NCI-H2196 (cell line): Measurements from ENCODE around the gene CAMTA1.

ENCODE experiments used
- DNase-seq: peaks from one replicate; lab custom pipeline; 2025; ENCODE audit not compliant: unreplicated experiment; lab: John Stamatoyannopoulos, UW

Gene CAMTA1

DNA sequence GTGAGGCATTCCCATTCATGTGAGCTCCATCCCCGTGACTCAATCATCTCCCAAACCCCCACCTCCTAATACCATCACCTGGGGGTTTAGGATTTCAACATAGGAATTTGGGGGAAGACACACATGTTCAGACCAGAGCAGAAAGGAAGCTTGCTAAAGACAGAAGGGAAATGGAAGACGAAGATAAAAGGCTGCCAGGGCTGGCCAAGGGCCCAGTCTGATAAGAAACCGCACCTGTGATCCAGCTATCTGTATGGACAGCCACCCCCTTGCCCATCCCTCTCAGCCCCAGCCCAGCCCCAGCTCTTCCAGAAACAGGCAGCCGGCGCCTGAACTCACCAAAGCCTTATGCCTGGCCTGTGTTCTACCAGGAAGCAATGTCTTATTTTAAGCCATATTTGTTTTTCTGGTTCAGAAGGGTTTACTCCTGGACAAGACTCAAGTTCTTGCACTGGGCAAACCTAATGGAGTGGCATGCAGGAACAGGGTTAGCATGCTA is 787.4 kb downstream of the CAMTA1 start:
- DNase-seq = peak; percentile 81

DNA sequence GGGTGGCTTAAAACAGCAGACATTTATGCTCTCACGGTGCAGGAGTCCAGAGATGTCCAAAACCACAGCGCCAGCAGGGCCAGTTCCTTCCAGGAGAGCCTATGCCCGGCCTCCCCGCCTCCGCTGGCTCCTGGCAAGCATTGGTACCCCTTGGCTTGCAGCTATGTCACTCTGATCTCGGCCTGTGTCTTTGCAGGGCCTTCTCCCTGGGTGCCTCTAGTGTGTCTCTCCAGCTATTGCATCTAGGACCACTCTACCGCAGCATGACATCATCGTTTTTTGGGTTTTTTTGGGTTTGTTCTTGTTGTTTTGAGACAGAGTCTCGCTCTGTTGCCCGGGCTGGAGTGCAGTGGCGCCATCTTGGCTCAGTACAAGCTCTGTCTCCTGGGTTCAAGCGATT is 788.2 kb downstream of the CAMTA1 start:
- no peak for DNase-seq

DNA sequence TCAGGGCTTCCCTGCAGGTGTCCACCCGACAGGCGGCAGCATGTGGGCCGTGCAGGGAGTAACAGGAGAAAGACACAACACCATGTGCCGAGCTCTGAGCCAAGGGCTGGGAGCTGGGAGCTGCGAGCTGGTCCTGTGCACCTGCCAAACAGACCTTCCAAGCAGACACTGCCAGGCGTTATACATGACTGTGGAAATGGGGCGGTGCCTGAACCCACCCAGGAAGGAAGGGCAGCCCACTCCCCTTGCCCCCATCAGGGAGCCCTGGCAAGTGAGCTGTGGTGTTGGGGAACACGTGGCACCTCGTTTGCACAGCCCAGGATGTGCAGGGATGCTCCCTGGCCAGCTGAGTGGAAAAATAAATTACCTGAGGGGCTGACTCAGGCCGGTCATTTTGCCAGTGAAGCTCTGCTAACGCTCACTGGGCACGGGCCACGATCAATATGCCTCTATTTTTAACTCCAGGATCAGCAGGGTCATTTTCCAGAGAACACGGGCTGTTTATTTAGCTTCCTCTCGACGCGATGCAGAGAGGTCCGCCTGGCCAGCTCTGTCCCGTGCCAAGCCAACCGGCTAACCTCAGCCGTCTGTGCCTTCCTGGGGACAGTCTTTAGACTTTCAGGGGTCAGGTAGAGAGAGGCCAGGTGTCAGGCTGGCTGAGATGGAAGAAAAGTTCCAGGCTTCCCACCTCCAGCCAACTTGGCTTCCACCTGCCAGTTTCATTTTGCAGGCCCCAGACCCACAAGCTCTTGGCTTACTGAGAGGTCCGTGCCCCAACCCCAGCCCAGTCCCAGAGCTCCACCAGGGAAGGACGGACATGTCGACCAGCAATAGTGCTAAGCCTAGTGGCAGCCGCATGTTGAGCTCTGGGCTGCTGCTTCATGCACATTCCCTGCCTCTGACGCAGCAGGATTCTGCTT is 789.1 kb downstream of the CAMTA1 start:
- peak; percentile 79 for DNase-seq

DNA sequence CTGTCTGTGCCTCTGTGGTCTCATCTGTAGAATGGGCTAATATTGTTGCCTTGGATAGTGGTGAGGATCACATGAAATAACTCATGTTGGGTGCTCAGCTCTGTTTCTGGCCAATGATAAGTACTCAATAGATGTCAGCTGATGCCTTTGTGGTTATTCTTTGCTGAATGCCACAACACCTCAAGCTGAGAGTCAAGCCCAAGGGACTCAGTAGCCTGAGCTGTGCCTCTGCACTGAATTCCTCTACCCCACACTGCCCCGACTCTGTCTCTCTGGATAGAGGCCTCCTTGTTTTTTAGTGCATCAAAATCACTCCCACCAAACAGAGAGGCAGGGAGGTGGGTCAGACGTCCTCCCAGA is 789.8 kb downstream of the CAMTA1 start:
- DNase-seq = no peak

DNA sequence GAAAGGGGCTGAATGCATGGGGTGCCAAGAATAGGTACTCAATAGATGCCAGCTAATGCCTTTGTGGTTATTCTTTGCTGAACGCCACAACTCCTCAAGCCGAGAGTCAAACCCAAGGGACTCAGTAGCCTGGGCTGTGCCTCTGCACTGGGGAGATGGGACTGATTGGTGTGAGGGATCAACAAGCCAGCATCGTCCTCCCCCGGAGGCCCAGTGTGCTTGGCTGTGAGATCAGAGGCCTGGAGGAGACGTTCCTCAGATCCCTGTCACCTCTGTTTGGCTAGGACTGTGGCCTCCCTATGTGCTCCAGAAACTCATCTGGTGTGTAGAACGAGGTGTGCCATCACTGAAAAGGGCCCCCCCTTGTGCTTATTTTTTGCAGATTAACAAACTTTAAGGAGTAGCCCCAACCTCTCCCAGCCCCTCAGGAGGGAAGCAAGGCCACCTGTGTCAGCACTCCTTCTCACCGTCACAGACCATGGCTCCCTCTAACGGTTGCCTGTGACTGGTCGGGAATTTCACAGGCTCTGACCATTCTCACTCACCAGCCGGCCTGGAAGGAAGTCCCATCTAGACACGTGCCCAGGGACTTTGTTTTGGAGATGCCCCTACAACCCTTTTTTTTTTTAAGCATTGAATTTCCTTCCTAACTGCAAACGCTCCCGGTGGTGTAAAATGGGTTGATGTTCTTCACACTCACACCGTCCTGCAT is 791.8 kb downstream of the CAMTA1 start:
- no peak for DNase-seq

DNA sequence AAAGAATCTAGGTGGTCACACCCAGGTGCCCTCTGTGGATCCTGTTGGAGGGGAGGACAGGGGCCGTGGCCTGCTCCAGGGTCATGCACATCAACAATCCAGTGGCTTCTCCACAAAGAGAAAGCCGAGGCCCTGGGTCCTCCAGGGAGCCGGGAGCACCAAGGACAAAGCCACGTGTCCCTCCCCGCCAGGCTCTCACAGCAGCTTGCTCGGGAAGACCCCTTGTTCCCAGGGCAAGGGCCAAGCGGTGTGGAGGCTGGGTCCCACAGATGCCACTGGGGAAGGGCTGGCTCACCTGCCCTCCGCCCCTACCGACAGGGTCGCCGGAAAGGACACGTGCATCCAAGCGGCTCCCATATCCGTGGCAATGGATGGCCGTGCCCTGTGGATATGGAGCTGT is 793.0 kb downstream of the CAMTA1 start:
- DNase-seq = no peak

DNA sequence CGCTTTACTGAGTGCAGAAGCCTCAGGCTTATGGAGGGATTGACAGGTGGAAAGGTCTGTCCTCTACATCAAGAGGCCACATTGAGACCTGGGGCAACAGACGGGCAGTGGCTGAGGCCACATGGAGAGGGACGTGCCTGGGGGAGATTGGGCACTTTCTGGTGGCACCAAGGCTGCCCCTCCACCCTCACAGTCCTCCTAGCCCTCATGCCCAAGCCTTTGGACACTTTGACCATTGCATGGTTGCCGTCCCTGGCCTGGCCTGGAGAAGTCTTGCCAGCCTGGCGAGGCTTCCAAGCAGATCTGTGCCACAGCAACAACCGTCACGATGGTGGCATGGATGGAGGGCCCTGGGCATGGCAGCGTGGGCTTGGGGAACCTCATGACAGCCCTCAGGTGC is 793.8 kb downstream of the CAMTA1 start:
- no peak for DNase-seq

DNA sequence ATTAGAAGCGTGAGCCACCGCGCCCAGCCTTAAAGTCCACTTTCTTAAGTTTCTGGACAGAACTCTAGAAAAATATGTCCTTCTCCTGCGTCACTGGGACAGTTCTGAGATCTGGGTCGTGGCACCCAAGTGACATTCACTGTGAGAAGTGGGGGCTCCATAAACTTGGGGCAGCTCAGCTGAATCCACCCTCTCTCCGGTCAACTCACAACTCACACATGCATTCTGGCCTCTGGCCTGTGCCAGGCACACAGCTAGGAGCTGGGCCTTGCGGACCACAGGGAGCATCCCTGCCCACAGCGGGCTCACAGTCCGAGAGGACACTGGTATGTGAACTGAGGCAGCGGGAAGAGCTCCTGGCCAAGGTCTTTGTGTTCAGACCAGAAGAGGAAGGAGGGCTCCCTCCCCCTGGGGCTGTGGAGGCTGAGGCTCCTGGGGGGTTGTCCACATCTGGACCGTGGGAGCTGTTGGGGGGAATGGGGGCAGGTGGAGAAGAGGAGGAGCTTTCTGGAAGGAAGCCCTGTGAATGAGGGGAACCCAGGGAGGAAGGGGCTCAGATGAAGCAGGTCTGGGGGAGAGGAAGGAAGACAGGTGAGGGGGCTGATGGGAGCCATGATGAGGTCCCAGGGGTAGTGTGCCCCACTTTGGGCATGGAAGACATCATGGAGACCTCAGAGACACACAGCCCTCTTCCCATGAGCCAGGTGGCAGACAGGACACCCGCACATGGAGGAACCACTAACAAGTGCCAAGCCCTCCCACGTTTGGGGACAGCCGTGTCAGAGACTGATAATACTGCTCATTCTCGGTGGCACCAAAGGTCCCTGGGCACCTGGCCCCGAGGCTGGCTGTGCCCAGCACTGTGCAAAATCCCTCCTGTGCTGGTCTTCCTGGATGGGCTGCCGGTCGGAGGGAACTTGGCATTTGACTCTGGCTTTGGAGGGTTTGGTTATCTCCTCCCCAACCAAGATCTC is 794.9 kb downstream of the CAMTA1 start:
- no peak for DNase-seq

DNA sequence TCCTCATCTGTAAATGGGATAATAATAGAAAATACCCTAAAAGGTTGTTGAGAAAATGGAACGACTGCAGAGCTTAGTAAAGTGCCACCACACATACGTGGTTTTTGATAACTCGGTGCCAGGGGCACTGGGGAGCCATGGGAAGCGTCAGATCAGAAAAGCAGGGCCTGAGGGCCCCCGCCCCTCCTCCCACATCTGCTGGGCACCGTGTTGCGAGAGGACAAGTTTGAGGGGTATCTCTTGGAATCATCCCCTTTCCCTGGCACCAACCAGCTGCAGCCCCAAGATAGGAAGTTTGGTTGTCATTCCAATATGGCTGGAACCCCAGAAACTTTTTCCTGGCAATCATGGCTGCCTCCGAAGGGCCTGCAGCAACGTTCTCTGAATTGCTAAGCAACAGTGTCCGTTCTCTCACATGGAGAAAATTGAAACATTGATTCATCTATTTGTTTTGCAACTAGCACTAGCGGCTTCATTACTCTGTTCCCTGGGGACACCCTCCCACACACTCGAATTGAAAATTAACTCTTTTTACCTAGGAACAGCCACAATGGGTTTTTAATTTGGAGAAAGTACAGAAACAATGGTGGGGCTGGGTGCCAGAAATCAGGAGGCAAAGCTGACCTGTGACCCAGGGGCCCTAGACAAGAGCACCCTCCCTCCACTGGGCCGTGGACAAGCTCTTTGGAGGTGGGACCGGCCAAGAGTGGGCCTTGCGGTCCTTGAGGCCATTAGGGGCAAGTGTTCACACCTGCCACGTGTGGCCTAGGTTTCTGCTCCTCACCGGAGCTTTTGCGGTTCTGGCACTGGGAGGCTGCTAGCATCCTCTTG is 795.9 kb downstream of the CAMTA1 start:
- no peak for DNase-seq

DNA sequence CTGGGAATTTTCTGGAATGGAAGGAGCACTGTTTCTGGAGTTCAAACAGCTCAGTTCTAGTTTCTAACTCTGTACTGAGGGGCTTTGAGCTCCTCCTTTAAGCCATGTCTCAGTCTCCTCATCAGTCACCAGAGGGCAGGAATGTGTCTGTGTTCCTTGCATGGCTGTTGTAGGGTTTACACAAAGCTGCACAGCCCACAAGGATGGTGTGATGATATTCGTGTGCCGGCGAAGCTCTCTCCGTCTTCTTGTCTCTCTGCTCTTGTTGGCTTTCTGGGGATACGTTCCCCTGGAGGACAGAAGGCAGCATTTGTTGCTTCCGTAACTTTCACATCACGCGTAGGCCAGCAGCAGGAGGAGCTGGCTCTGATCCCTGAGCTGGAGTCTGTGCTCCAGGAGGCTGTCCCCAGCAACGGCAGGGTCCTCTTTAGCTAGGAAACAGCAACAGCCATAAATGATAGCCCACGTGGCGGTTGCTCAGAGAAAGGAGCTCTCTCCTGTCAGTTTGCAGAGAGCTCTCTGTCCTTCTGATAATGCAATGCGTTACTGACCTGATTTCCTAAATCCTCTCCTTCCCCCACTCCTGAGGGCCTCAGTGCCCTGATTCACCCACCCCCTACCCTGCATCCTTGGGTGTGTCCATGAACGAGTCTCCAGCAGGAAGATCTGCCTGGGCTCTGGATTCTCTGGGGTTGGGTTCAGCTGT is 796.7 kb downstream of the CAMTA1 start:
- no peak for DNase-seq

DNA sequence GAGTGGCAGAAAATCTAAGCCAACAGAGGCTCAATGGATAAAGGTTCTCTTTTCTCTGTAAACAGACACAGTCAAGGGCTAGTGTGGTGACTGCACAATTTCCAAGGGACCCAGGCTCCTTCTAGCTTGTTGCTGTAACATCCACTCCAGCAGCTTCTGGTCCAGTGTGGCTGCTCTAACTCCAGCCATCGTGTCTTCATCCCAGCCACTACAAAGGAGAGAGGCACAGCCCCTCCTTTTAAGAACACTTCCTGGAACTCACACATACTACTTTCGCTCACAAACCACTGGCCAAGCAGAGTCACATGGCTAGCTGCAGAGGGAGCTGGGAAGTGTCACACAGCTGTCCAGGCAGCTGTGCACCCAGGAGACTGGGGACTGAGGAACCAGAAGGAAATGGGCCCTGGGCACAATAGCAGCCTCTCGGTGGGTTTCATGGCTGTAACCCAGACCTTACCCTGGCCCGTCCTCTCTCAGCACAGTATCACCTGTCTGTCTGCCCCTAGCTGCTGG is 797.3 kb downstream of the CAMTA1 start:
- no peak for DNase-seq

DNA sequence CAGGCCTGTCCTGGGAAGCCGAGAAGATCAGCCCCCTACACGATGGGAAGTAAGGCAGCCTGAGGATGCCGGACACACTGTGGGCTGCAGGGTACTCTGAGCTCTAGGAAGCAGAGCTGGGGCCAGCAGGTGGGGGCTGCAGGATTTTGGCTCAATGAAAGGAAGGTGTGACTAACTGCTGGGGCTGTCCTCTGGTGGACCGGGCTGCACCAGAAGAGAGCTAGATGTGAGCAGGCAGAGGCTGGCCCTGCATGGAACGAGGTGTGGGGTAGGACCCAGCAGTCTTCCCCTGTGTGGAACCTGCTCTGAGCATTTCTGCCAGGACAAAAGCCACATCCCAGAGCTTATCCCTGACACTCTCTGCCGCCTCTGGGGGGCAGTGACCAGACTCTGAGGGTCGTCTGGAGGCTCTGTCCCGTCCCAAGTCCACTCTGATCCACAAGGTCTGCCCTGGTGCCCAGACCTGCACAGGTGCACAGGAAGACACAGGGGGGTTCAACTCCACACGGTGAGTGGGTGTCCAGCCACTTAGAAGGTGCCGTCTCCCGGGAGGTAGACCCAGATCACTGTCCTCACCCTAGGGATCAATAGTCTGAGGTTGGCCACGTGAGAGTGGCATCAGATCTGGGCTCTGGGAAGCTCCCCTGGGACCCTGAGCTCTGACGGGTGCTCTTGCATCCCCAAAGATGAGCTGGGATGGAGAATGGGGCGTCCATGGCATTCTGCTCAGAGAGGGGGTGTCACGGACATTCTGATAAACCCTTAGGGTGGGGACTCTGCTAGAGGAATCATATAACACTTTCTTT is 798.2 kb downstream of the CAMTA1 start:
- no peak for DNase-seq

DNA sequence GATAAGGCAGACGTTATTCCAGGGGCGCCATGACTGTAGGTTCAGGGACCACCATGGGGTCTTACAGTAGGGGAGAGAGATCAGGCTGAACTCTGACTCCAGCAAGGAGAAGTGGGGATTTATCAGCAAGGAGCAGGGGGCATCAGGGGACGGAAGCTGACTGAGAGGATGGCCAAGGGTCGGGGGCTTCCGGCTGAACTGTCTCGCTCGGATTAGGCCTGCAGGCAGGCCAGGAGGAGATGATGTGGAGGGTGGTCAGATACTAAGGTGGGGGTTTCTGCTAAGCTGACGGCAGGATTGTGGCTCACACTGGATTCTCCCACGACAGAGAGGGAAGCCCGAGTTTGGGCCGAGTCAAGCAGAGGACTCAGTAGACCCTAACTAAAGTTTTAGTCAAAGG is 798.9 kb downstream of the CAMTA1 start:
- DNase-seq = no peak

DNA sequence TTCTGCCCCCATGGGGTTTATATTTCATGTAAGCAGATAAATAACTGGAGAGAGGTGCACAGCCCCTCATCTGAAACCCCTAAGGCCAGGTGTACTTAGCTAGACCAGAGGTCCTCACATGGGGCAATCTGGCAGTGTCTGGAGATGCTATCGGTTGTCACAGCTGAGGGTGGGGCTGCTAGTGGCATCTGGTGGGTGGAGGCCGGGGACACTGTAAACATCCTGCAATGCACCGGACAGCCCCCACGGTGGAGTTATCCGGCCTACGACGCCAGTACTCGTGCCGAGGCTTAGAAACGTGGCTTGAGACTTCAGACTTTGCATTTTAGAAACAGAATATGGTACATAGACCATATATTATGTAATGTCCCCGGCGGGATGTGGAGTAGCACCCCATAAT is 799.4 kb downstream of the CAMTA1 start:
- no peak for DNase-seq

DNA sequence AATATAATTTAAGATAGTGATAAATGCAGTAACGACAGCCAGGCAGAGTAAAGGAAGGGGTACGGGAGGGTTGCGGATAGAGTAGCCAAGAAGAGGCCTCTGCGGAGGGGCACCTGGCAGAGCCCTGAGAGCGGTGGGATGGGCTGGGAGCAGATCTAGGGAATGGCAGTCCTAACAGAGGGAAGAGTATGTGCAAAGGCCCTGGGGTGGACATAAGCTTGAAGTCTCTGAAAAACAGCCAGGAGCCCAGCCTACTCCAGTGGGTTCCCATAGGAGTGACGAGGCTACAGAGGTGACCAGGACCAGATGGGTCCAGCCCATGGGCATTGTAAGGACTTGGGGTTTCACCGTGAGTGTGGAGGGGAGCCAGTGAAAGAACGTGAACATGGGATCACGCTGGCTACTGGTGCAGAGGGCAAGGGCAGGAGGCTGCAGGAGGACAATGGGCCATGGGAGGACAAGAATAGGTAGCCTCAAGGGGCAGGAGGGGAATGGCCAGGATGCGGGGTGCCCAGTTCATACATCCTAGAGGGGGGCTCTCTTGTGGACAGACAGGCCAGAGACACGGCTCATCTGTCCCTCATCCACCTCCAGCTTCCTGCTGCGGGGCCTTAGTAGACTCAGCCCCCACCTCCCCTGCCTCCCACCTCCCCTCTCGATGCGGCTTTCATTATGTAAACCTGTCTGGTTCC is 800.1 kb downstream of the CAMTA1 start:
- no peak for DNase-seq

DNA sequence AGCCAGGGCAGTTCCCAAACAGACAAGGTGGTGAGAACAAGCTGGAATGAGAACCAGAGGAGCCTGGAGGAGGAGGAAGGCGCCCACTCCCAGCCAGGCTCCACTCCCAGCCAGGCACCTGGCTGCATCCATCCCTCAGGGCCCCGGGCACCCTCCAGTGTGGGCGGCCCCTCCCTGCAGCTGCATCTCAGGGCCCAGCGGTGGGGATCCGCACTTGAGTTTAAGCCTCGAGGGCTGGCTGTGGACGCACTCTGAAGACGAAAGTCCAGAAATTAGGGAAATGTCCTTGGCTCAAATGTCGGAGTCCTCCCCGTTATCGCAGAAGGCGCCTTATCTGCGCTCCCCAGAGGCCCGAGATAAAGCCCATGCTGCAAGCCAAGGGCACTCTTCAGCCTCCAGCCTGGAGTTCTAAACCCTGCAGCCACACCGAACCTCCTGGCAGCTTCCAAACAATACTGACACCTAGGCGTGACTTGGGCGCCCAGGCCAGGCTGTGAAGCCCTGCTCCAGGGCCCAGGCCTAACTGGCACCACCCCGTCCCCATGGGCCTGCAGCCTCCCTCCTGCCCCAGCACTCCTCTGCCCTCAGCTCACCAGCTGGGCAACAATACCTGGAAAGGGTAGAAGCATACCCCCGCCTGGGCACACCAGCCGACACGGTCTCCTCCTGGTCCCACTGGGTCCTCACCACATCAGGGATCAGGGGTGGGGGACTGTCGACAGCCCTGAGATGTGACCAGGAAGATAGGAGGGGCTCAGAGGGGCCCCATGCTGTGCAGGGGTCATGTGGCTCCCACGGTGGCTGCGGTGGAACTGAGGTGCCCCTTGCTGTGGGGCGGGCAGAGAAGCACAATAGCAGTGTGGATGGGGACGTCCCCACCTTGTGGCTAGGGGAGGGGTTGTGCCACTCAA is 801.0 kb downstream of the CAMTA1 start:
- no peak for DNase-seq
